ENCODE results near the gene ADK.
"Not testable (repeated sequence)": the region's sequence is repeated elsewhere in the genome, so short reads cannot be mapped to it uniquely, and the experiment has no call there.

ADK gene

GRCh38 chr10:74433595-74433956 lies 282.6 kb downstream of the ADK start:
- DNase-seq = no peak

GRCh38 chr10:74433993-74434392 lies 283.0 kb downstream of the ADK start:
- no peak for DNase-seq

- no peak for DNase-seq
Measured at GRCh38 chr10:74434547-74434946, 283.5 kb downstream of the ADK start.

GRCh38 chr10:74436523-74437170 lies 285.6 kb downstream of the ADK start:
- no peak for DNase-seq

- no peak for DNase-seq
Measured at GRCh38 chr10:74437822-74438221, 286.8 kb downstream of the ADK start.

- DNase-seq = no peak
Measured at GRCh38 chr10:74439213-74439612, 288.2 kb downstream of the ADK start.

- DNase-seq = no peak
Measured at GRCh38 chr10:74445493-74445892, 294.5 kb downstream of the ADK start.

GRCh38 chr10:74450602-74451001 lies 299.6 kb downstream of the ADK start:
- no peak for DNase-seq

- DNase-seq = no peak
Measured at GRCh38 chr10:74451127-74451829, 300.3 kb downstream of the ADK start.

- no peak for DNase-seq
Measured at GRCh38 chr10:74453169-74453568, 302.1 kb downstream of the ADK start.

- not testable (repeated sequence) for DNase-seq
Measured at GRCh38 chr10:74457478-74457877, 306.5 kb downstream of the ADK start.

GRCh38 chr10:74460812-74461211 lies 309.8 kb downstream of the ADK start:
- no peak for DNase-seq

- DNase-seq = no peak
Measured at GRCh38 chr10:74474022-74474713, 323.1 kb downstream of the ADK start.

GRCh38 chr10:74476162-74476706 lies 325.2 kb downstream of the ADK start:
- DNase-seq = not testable (repeated sequence)

GRCh38 chr10:74480778-74481177 lies 329.8 kb downstream of the ADK start:
- DNase-seq = no peak

- no peak for DNase-seq
Measured at GRCh38 chr10:74483356-74483755, 332.3 kb downstream of the ADK start.

- no peak for DNase-seq
Measured at GRCh38 chr10:74485283-74485682, 334.3 kb downstream of the ADK start.

- DNase-seq = no peak
Measured at GRCh38 chr10:74486659-74487058, 335.6 kb downstream of the ADK start.

GRCh38 chr10:74488907-74489306 lies 337.9 kb downstream of the ADK start:
- DNase-seq = no peak

- DNase-seq = no peak
Measured at GRCh38 chr10:74490551-74490950, 339.5 kb downstream of the ADK start.

GRCh38 chr10:74491014-74491413 lies 340.0 kb downstream of the ADK start:
- DNase-seq = no peak

GRCh38 chr10:74496276-74496675 lies 345.3 kb downstream of the ADK start:
- DNase-seq = not testable (repeated sequence)

- DNase-seq = not testable (repeated sequence)
Measured at GRCh38 chr10:74498664-74499063, 347.6 kb downstream of the ADK start.

Data from activated CD4-positive, alpha-beta T cell treated with anti-CD3 and anti-CD28 coated beads for 1 hour (primary cell).